Neuron (in vitro differentiated cells): ENCODE data around the gene PLEKHG4.

Source experiments
- H2AFZ ChIP-seq: one replicate; pipeline ENCODE4 v1.6.1; 2013; ENCODE audit warnings: low read depth, mild to moderate bottlenecking, inconsistent platforms, low read length, moderate library complexity
- H3K27me3 ChIP-seq: one replicate; pipeline ENCODE4 v1.6.1; 2013; ENCODE audit warnings: low read length; ENCODE audit not compliant: insufficient read depth
- H3K36me3 ChIP-seq: one replicate; pipeline ENCODE4 v1.6.1; 2013; ENCODE audit warnings: low read length; ENCODE audit not compliant: insufficient read depth
- H3K4me1 ChIP-seq: one replicate; pipeline ENCODE4 v1.6.1; 2013; ENCODE audit warnings: low read length; ENCODE audit not compliant: insufficient read depth
- H3K4me3 ChIP-seq: 2 replicates; pipeline ENCODE4 v1.5.1; 2013; ENCODE audit warnings: mild to moderate bottlenecking, low read length, moderate library complexity
- H3K9me3 ChIP-seq: one replicate; pipeline ENCODE4 v1.6.1; 2013; ENCODE audit warnings: low read length

Gene PLEKHG4

GRCh38 chr16:67280090-67281015 lies 1.0 kb downstream of the PLEKHG4 start:
- no peaks in the 10 kb centered on the region for H3K4me1 ChIP-seq
- H3K36me3 ChIP-seq: no peaks in the 10 kb centered on the region
- no peaks in the 10 kb centered on the region for H3K9me3 ChIP-seq
- no peak overlapping the region for H2AFZ ChIP-seq
- no peak overlapping the region for H3K4me3 ChIP-seq
- H3K27me3 ChIP-seq: peaks cover 44% of the 10 kb centered on the region

- Histone ChIP-seq H3K36me3 (no peaks in the 10 kb centered on the region), H3K27me3 (peaks cover 48% of the 10 kb centered on the region), H3K9me3 (no peaks in the 10 kb centered on the region), H3K4me1 (no peaks in the 10 kb centered on the region), H3K4me3 (no peak overlapping the region), H2AFZ (no peak overlapping the region)
Measured at GRCh38 chr16:67281536-67282446, 2.5 kb downstream of the PLEKHG4 start.

GRCh38 chr16:67282447-67282805 lies 3.1 kb downstream of the PLEKHG4 start:
- no peaks in the 10 kb centered on the region for H3K36me3 ChIP-seq
- H3K4me1 ChIP-seq: no peaks in the 10 kb centered on the region
- H2AFZ ChIP-seq: no peak overlapping the region
- H3K27me3 ChIP-seq: peaks cover 44% of the 10 kb centered on the region
- H3K9me3 ChIP-seq: no peaks in the 10 kb centered on the region
- no peak overlapping the region for H3K4me3 ChIP-seq

- Histone ChIP-seq H3K36me3 (no peaks in the 10 kb centered on the region), H3K27me3 (peaks cover 41% of the 10 kb centered on the region), H3K4me3 (no peak overlapping the region), H3K9me3 (no peaks in the 10 kb centered on the region), H2AFZ (no peak overlapping the region), H3K4me1 (no peaks in the 10 kb centered on the region)
Measured at GRCh38 chr16:67283039-67283825, 3.9 kb downstream of the PLEKHG4 start.

- H3K4me3 ChIP-seq: no peak overlapping the region
- peaks cover 35% of the 10 kb centered on the region for H3K27me3 ChIP-seq
- no peaks in the 10 kb centered on the region for H3K4me1 ChIP-seq
- H3K36me3 ChIP-seq: no peaks in the 10 kb centered on the region
- H3K9me3 ChIP-seq: no peaks in the 10 kb centered on the region
- H2AFZ ChIP-seq: no peak overlapping the region
Measured at GRCh38 chr16:67283826-67284555, 4.7 kb downstream of the PLEKHG4 start.

- Histone ChIP-seq H3K36me3 (no peaks in the 10 kb centered on the region), H3K9me3 (no peaks in the 10 kb centered on the region)
Measured at GRCh38 chr16:67284699-67285646, 5.6 kb downstream of the PLEKHG4 start.

GRCh38 chr16:67286441-67287235 lies 7.3 kb downstream of the PLEKHG4 start:
- Histone ChIP-seq H3K4me1 (no peaks in the 10 kb centered on the region), H3K9me3 (no peaks in the 10 kb centered on the region)

More at GRCh38 chr16:67284699-67285646, 5.6 kb downstream of the PLEKHG4 start:
- no peaks in the 10 kb centered on the region for H3K4me1 ChIP-seq
- no peak overlapping the region for H2AFZ ChIP-seq
- peaks cover 27% of the 10 kb centered on the region for H3K27me3 ChIP-seq
- H3K4me3 ChIP-seq: no peak overlapping the region

GRCh38 chr16:67287960-67288359 lies 8.6 kb downstream of the PLEKHG4 start:
- Histone ChIP-seq H3K36me3 (no peaks in the 10 kb centered on the region), H2AFZ (no peak overlapping the region), H3K9me3 (no peaks in the 10 kb centered on the region), H3K4me3 (no peak overlapping the region), H3K4me1 (no peaks in the 10 kb centered on the region), H3K27me3 (peaks cover 28% of the 10 kb centered on the region)

More at GRCh38 chr16:67286441-67287235, 7.3 kb downstream of the PLEKHG4 start:
- no peaks in the 10 kb centered on the region for H3K36me3 ChIP-seq
- H2AFZ ChIP-seq: no peak overlapping the region
- no peak overlapping the region for H3K4me3 ChIP-seq
- H3K27me3 ChIP-seq: peaks cover 25% of the 10 kb centered on the region

- no peak overlapping the region for H3K4me3 ChIP-seq
- H3K27me3 ChIP-seq: peaks cover 32% of the 10 kb centered on the region
- no peaks in the 10 kb centered on the region for H3K4me1 ChIP-seq
- H3K9me3 ChIP-seq: no peaks in the 10 kb centered on the region
- H3K36me3 ChIP-seq: no peaks in the 10 kb centered on the region
- H2AFZ ChIP-seq: no peak overlapping the region
Measured at GRCh38 chr16:67291461-67291860, 12.1 kb downstream of the PLEKHG4 start.

- peaks cover 2% of the 10 kb centered on the region for H3K9me3 ChIP-seq
- no peak overlapping the region for H3K4me3 ChIP-seq
- H3K27me3 ChIP-seq: peaks cover 34% of the 10 kb centered on the region
- H3K4me1 ChIP-seq: no peaks in the 10 kb centered on the region
- no peak overlapping the region for H2AFZ ChIP-seq
- no peaks in the 10 kb centered on the region for H3K36me3 ChIP-seq
Measured at GRCh38 chr16:67294171-67294757, 14.9 kb downstream of the PLEKHG4 start.
